ENCODE measurements around the gene NBL1. TPM values are rescaled to one million over a fixed set of nuclear protein-coding genes. Genes with fewer than 3 reads are reported as not detected.
A peak's percentile ranks its signal among the peaks of the same experiment; 100 is the strongest.

NBL1 gene
- total RNA-seq, 6 experiments from 2014 or later = 89.6 to 182 (median 104) TPM

DNA sequence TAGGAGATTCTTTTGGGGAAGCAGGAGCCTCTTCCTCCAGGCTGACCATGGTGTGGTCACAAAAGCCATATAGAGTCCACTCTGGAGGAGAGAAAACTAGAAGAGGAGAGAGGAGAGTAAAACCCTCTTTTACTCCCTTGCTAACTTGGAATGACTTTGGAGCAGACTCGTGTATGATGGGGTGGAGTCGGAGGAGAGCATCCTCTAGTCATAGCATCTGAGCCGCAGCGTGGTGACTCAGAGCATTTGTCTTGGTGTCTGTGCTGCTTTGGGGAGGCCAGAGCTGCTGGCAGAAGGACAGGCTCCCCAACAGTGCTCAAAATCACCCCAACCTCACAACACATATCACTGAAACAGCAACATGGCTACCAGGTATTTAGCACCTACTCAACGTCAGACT is 31.7 kb downstream of the NBL1 start:
- TF ChIP-seq, protein P1, sequence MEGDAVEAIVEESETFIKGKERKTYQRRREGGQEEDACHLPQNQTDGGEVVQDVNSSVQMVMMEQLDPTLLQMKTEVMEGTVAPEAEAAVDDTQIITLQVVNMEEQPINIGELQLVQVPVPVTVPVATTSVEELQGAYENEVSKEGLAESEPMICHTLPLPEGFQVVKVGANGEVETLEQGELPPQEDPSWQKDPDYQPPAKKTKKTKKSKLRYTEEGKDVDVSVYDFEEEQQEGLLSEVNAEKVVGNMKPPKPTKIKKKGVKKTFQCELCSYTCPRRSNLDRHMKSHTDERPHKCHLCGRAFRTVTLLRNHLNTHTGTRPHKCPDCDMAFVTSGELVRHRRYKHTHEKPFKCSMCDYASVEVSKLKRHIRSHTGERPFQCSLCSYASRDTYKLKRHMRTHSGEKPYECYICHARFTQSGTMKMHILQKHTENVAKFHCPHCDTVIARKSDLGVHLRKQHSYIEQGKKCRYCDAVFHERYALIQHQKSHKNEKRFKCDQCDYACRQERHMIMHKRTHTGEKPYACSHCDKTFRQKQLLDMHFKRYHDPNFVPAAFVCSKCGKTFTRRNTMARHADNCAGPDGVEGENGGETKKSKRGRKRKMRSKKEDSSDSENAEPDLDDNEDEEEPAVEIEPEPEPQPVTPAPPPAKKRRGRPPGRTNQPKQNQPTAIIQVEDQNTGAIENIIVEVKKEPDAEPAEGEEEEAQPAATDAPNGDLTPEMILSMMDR (IDR thresholded peaks at IDR 0.05) = no peak
- Mint-ChIP-seq H3K36me3 (ENCODE audit: low read depth) (no peaks in the 10 kb centered on the region), H3K9me3 (no peaks in the 10 kb centered on the region), H3K27me3 (ENCODE audit: insufficient read depth) (peaks cover 12% of the 10 kb centered on the region), H3K27ac (no peak overlapping the region), H3K4me1 (ENCODE audit: low read depth) (no peaks in the 10 kb centered on the region), H3K4me3 (no peak overlapping the region)
- no peak for DNase-seq

DNA sequence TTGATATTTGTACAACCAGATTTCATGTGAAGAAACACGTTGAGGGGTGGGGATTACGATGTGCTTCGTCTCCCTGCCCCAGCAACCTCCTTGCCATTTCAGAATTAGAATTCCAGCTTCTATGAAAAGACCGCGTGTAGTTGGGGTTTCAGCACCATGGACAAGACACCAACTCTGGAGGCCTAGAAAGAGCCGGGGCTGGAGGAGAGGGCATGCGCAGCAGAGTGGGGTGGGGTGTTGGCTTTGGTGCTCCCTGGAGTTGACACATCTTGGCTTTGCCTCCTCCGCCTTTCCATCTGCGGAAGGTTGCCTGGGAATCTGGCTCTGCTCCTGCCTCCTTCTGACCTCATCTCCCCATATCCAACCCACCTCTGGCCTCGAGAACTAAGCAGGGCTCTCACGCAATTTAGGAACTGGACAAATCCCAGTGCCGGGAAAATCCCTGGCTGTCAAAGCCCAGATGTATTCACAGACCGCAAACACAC is 32.4 kb downstream of the NBL1 start:
- Mint-ChIP-seq H3K27ac (no peak overlapping the region), H3K9me3 (no peaks in the 10 kb centered on the region), H3K4me1 (ENCODE audit: low read depth) (no peaks in the 10 kb centered on the region), H3K27me3 (ENCODE audit: insufficient read depth) (peaks cover 10% of the 10 kb centered on the region), H3K4me3 (no peak overlapping the region), H3K36me3 (ENCODE audit: low read depth) (no peaks in the 10 kb centered on the region)
- DNase-seq = peak; percentile 32
- TF ChIP-seq, protein P1 (IDR thresholded peaks at IDR 0.05) = no peak

DNA sequence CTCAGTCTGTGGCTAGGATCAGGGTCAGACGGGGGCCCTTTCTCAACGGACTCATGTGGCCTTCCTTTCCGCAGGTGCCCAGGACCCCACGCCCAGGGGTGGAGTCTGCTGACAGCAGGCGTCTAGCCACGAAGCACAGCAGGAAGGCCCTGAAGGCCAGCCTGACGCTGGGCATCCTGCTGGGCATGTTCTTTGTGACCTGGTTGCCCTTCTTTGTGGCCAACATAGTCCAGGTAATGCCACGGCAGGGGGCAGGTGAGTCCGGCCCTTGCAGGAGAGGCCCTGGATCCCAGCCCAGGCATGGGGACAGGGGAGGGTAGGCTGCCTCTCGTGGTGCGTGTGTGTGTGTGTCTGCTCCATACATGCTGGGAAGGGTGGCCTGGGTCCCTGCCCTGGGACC is 34.4 kb downstream of the NBL1 start:
- Mint-ChIP-seq H3K36me3 (ENCODE audit: low read depth) (no peaks in the 10 kb centered on the region), H3K27ac (no peak overlapping the region), H3K27me3 (ENCODE audit: insufficient read depth) (peaks cover 10% of the 10 kb centered on the region), H3K4me1 (ENCODE audit: low read depth) (peaks cover 10% of the 10 kb centered on the region), H3K9me3 (no peaks in the 10 kb centered on the region), H3K4me3 (no peak overlapping the region)
- no peak for DNase-seq
- TF ChIP-seq, protein P1 (IDR thresholded peaks at IDR 0.05) = no peak

DNA sequence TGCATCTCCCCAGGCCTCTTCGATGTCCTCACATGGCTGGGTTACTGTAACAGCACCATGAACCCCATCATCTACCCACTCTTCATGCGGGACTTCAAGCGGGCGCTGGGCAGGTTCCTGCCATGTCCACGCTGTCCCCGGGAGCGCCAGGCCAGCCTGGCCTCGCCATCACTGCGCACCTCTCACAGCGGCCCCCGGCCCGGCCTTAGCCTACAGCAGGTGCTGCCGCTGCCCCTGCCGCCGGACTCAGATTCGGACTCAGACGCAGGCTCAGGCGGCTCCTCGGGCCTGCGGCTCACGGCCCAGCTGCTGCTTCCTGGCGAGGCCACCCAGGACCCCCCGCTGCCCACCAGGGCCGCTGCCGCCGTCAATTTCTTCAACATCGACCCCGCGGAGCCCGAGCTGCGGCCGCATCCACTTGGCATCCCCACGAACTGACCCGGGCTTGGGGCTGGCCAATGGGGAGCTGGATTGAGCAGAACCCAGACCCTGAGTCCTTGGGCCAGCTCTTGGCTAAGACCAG is 34.9 kb downstream of the NBL1 start:
- H3K27me3 Mint-ChIP-seq (ENCODE audit: insufficient read depth) = peaks cover 10% of the 10 kb centered on the region
- TF ChIP-seq, protein P1 (IDR thresholded peaks at IDR 0.05) = no peak
- H3K27ac Mint-ChIP-seq = no peak overlapping the region
- no peaks in the 10 kb centered on the region for H3K9me3 Mint-ChIP-seq
- no peak for DNase-seq
- H3K4me3 Mint-ChIP-seq = no peak overlapping the region
- H3K36me3 Mint-ChIP-seq (ENCODE audit: low read depth) = no peaks in the 10 kb centered on the region
- peaks cover 10% of the 10 kb centered on the region for H3K4me1 Mint-ChIP-seq (ENCODE audit: low read depth)

DNA sequence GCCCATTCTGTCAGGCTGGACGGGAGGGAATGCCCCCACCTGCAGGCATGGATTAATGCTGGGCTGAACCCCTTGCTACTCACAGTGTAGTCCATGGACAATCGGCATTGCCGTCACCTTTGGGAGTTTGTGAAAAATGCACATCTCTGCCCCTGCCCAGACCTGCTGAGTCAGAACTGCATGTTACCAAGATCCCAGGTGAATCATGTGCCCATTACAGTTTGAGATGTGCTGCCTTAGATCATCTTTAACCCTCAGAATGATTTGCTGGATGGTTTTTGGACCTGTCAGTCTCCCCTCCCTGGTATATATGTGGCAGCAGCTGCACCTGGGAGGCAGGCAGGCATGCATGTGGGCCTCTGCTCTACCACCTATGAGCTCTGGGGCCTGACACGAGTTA is 35.6 kb downstream of the NBL1 start:
- no peak overlapping the region for H3K27ac Mint-ChIP-seq
- H3K4me1 Mint-ChIP-seq (ENCODE audit: low read depth) = peaks cover 10% of the 10 kb centered on the region
- no peak overlapping the region for H3K4me3 Mint-ChIP-seq
- H3K36me3 Mint-ChIP-seq (ENCODE audit: low read depth) = no peaks in the 10 kb centered on the region
- H3K27me3 Mint-ChIP-seq (ENCODE audit: insufficient read depth) = peaks cover 12% of the 10 kb centered on the region
- DNase-seq = no peak
- no peaks in the 10 kb centered on the region for H3K9me3 Mint-ChIP-seq
- TF ChIP-seq, protein P1 (IDR thresholded peaks at IDR 0.05) = no peak

DNA sequence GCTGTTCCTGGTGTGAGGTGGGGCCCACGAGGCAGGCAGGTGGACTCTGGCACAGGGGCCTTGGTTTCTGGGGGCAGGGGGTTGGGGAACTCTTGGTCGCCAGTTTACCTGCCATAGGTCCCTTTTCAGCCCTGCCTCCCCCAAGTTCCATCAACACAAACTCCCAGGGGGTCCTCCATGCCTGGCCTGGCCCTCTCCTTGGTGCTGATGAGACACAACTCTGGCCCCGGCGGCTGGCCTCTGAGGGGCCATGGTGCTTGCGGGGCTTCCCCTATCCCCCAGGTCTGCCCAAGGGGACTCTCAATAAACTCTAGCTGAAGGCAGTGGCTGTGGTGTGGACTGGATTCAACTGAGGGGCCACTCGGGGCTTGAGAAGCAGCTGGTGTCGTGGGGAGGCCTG is 36.5 kb downstream of the NBL1 start:
- TF ChIP-seq, protein P1 (IDR thresholded peaks at IDR 0.05) = no peak
- Mint-ChIP-seq H3K4me1 (ENCODE audit: low read depth) (peaks cover 10% of the 10 kb centered on the region), H3K36me3 (ENCODE audit: low read depth) (no peaks in the 10 kb centered on the region), H3K27ac (no peak overlapping the region), H3K9me3 (no peaks in the 10 kb centered on the region), H3K27me3 (ENCODE audit: insufficient read depth) (peaks cover 11% of the 10 kb centered on the region), H3K4me3 (no peak overlapping the region)
- no peak for DNase-seq
